ENCODE data around the gene CBFB.
"Not testable (repeated sequence)": the region's sequence is repeated elsewhere in the genome, so short reads cannot be mapped to it uniquely, and the experiment has no call there.

GRCh38 chr16:67122799-67123198 is 93.8 kb downstream of the CBFB start:
- TF ChIP-seq CTCF (conservative IDR thresholded peaks at IDR 0.05); ZFX (IDR thresholded peaks at IDR 0.05): not testable (repeated sequence)

Measured in C4-2B (cell line).